GM18526 (cell line): ENCODE data around the gene CSNK2B.

ENCODE experiments used
- POLR2A ChIP-seq: IDR thresholded peaks from 3 replicates; pipeline ENCODE4 v1.6.1; 2011; ENCODE audit not compliant: insufficient read length; ENCODE audit errors: extremely low read depth

CSNK2B gene

GRCh38 chr6:31632279-31632946 is 33.5 kb upstream of the CSNK2B start:
- no peak for TF ChIP-seq POLR2A

- TF ChIP-seq POLR2A: no peak
Measured at GRCh38 chr6:31633447-31633846, 32.4 kb upstream of the CSNK2B start.

- no peak for TF ChIP-seq POLR2A
Measured at GRCh38 chr6:31634131-31634530, 31.7 kb upstream of the CSNK2B start.

- TF ChIP-seq POLR2A: no peak
Measured at GRCh38 chr6:31634969-31635575, 30.8 kb upstream of the CSNK2B start.

- TF ChIP-seq POLR2A: no peak
Measured at GRCh38 chr6:31636698-31637596, 28.9 kb upstream of the CSNK2B start.

- TF ChIP-seq POLR2A: no peak
Measured at GRCh38 chr6:31639043-31639442, 26.8 kb upstream of the CSNK2B start.

GRCh38 chr6:31639449-31639861 is 26.4 kb upstream of the CSNK2B start:
- no peak for TF ChIP-seq POLR2A

- TF ChIP-seq POLR2A: no peak
Measured at GRCh38 chr6:31640612-31641011, 25.3 kb upstream of the CSNK2B start.

GRCh38 chr6:31641370-31641769 is 24.5 kb upstream of the CSNK2B start:
- no peak for TF ChIP-seq POLR2A

GRCh38 chr6:31642798-31643570 is 22.9 kb upstream of the CSNK2B start:
- TF ChIP-seq POLR2A: no peak

- no peak for TF ChIP-seq POLR2A
Measured at GRCh38 chr6:31643818-31644454, 21.9 kb upstream of the CSNK2B start.

- TF ChIP-seq POLR2A: no peak
Measured at GRCh38 chr6:31645325-31645724, 20.6 kb upstream of the CSNK2B start.

GRCh38 chr6:31651602-31652191 is 14.2 kb upstream of the CSNK2B start:
- TF ChIP-seq POLR2A: no peak
